Inflammatory macrophage (primary cell): ENCODE results near the gene KIF16B.

Source experiments
- DNase-seq, 2 donors: peaks; one replicate each; pipeline ENCODE4 v3.0.0-alpha.2; 2020 to 2022

KIF16B gene

GRCh38 chr20:16349523-16350260, 223.6 kb downstream of the KIF16B start:
- DNase-seq, result peak in 1 of 2 donors; percentile 2

GRCh38 chr20:16346956-16347355, 226.3 kb downstream of the KIF16B start:
- no peak for DNase-seq

GRCh38 chr20:16337707-16338106, 235.5 kb downstream of the KIF16B start:
- DNase-seq, result no peak

GRCh38 chr20:16327606-16328005, 245.6 kb downstream of the KIF16B start:
- DNase-seq, result no peak

- DNase-seq, result peak; percentile 7 to 48
These were observed 252.0 kb downstream of the KIF16B start for GRCh38 chr20:16321291-16321690.

GRCh38 chr20:16317445-16318362, 255.5 kb downstream of the KIF16B start:
- peak; percentile 15 to 43 for DNase-seq

GRCh38 chr20:16316513-16316912, 256.7 kb downstream of the KIF16B start:
- DNase-seq, result no peak

- peak in 1 of 2 donors; percentile 1 for DNase-seq
These were observed 258.5 kb downstream of the KIF16B start for GRCh38 chr20:16314748-16315159.

GRCh38 chr20:16314320-16314719, 258.9 kb downstream of the KIF16B start:
- DNase-seq, result no peak

GRCh38 chr20:16313917-16314316, 259.3 kb downstream of the KIF16B start:
- no peak for DNase-seq

GRCh38 chr20:16312998-16313397, 260.2 kb downstream of the KIF16B start:
- no peak for DNase-seq

- no peak for DNase-seq
These were observed 261.5 kb downstream of the KIF16B start for GRCh38 chr20:16311756-16312155.

GRCh38 chr20:16308754-16309153, 264.5 kb downstream of the KIF16B start:
- DNase-seq, result no peak

- no peak for DNase-seq
These were observed 270.4 kb downstream of the KIF16B start for GRCh38 chr20:16302818-16303217.

GRCh38 chr20:16301986-16302385, 271.3 kb downstream of the KIF16B start:
- no peak for DNase-seq

- DNase-seq, result no peak
These were observed 273.4 kb downstream of the KIF16B start for GRCh38 chr20:16299897-16300296.

- DNase-seq, result peak in 1 of 2 donors; percentile 15
These were observed 276.3 kb downstream of the KIF16B start for GRCh38 chr20:16296931-16297330.

- DNase-seq, result no peak
These were observed 277.7 kb downstream of the KIF16B start for GRCh38 chr20:16295534-16295933.

- DNase-seq, result no peak
These were observed 279.7 kb downstream of the KIF16B start for GRCh38 chr20:16293590-16293989.

GRCh38 chr20:16292226-16292880, 280.9 kb downstream of the KIF16B start:
- DNase-seq, result peak; percentile 65 to 75

- DNase-seq, result no peak
These were observed 282.9 kb downstream of the KIF16B start for GRCh38 chr20:16290358-16290757.

- DNase-seq, result no peak
These were observed 285.5 kb downstream of the KIF16B start for GRCh38 chr20:16287776-16288175.

GRCh38 chr20:16286601-16287000, 286.6 kb downstream of the KIF16B start:
- no peak for DNase-seq
